ENCODE measurements around the gene CHSY1.

CHSY1 gene

GRCh38 chr15:101246824-101247745 is 4.8 kb downstream of the CHSY1 start:
- in situ Hi-C loops (cut with MboI; ENCODE audit: low sequenced_read_pairs): no loop called here

GRCh38 chr15:101246391-101246790 is 5.5 kb downstream of the CHSY1 start:
- in situ Hi-C loops (cut with MboI; ENCODE audit: low sequenced_read_pairs): no loop called here

GRCh38 chr15:101244889-101245668 is 6.8 kb downstream of the CHSY1 start:
- in situ Hi-C loops (cut with MboI; ENCODE audit: low sequenced_read_pairs): no loop called here

GRCh38 chr15:101244036-101244781 is 7.6 kb downstream of the CHSY1 start:
- in situ Hi-C loops (cut with MboI; ENCODE audit: low sequenced_read_pairs): no loop called here

GRCh38 chr15:101243420-101243819 is 8.4 kb downstream of the CHSY1 start:
- in situ Hi-C loops (cut with MboI; ENCODE audit: low sequenced_read_pairs): no loop called here

GRCh38 chr15:101242999-101243336 is 8.9 kb downstream of the CHSY1 start:
- in situ Hi-C loops (cut with MboI; ENCODE audit: low sequenced_read_pairs): no loop called here

GRCh38 chr15:101242160-101242998 is 9.5 kb downstream of the CHSY1 start:
- in situ Hi-C loops (cut with MboI; ENCODE audit: low sequenced_read_pairs): no loop called here

- in situ Hi-C loops (cut with MboI; ENCODE audit: low sequenced_read_pairs): no loop called here
Observed at GRCh38 chr15:101240358-101240757, 11.5 kb downstream of the CHSY1 start.

- in situ Hi-C loops (cut with MboI; ENCODE audit: low sequenced_read_pairs): no loop called here
Observed at GRCh38 chr15:101239724-101240136, 12.1 kb downstream of the CHSY1 start.

GRCh38 chr15:101237251-101237650 is 14.6 kb downstream of the CHSY1 start:
- in situ Hi-C loops (cut with MboI; ENCODE audit: low sequenced_read_pairs): no loop called here

GRCh38 chr15:101233651-101234280 is 18.1 kb downstream of the CHSY1 start:
- in situ Hi-C loops (cut with MboI; ENCODE audit: low sequenced_read_pairs): no loop called here

GRCh38 chr15:101232677-101233076 is 19.2 kb downstream of the CHSY1 start:
- in situ Hi-C loops (cut with MboI; ENCODE audit: low sequenced_read_pairs): no loop called here

- in situ Hi-C loops (cut with MboI; ENCODE audit: low sequenced_read_pairs): no loop called here
Observed at GRCh38 chr15:101228313-101228712, 23.5 kb downstream of the CHSY1 start.

GRCh38 chr15:101225658-101226057 is 26.2 kb downstream of the CHSY1 start:
- in situ Hi-C loops (cut with MboI; ENCODE audit: low sequenced_read_pairs): no loop called here

- in situ Hi-C loops (cut with MboI; ENCODE audit: low sequenced_read_pairs): no loop called here
Observed at GRCh38 chr15:101221902-101222301, 29.9 kb downstream of the CHSY1 start.

- in situ Hi-C loops (cut with MboI; ENCODE audit: low sequenced_read_pairs): no loop called here
Observed at GRCh38 chr15:101220060-101220459, 31.8 kb downstream of the CHSY1 start.

GRCh38 chr15:101219441-101219840 is 32.4 kb downstream of the CHSY1 start:
- in situ Hi-C loops (cut with MboI; ENCODE audit: low sequenced_read_pairs): no loop called here

GRCh38 chr15:101217446-101217845 is 34.4 kb downstream of the CHSY1 start:
- in situ Hi-C loops (cut with MboI; ENCODE audit: low sequenced_read_pairs): no loop called here

GRCh38 chr15:101216100-101216499 is 35.7 kb downstream of the CHSY1 start:
- in situ Hi-C loops (cut with MboI; ENCODE audit: low sequenced_read_pairs): no loop called here

- in situ Hi-C loops (cut with MboI; ENCODE audit: low sequenced_read_pairs): no loop called here
Observed at GRCh38 chr15:101215681-101216080, 36.2 kb downstream of the CHSY1 start.

All from hTERT RPE-1 (cell line).